SK-N-SH (cell line): ENCODE data around the gene DNAJB9. TPM values are rescaled to one million over a fixed set of nuclear protein-coding genes. Genes with fewer than 3 reads are reported as not detected.

ENCODE experiments used
- CTCF ChIA-PET: fragments of 300-600, 350-600 bp; formaldehyde crosslinking; extraction: SDS; loops from one replicate; lab custom pipeline; 2021; lab: Yijun Ruan, JAX
- POLR2A ChIA-PET: fragments of 350-600 bp; sonication (Branson Sonifier 250); formaldehyde crosslinking; extraction: SDS; loops from one replicate; lab custom pipeline; 2020; ENCODE audit warnings: antibody characterized with exemption, inconsistent platforms; lab: Yijun Ruan, JAX
- DNase-seq: peaks from one replicate; pipeline ENCODE4 v3.0.0; 2012
- H2AFZ ChIP-seq: fragments of 200-600 bp; sonication (generic); 2 replicates; pipeline ENCODE4 v1.8.1; 2016; ENCODE audit warnings: antibody characterized with exemption, mild to moderate bottlenecking, low read depth
- H3F3A ChIP-seq: fragments of 200-600 bp; sonication (generic); replicated peaks from 2 replicates; pipeline ENCODE3; 2016; ENCODE audit warnings: antibody characterized with exemption, mild to moderate bottlenecking; ENCODE audit not compliant: insufficient read depth
- H3K27ac ChIP-seq, 2 experiments: fragments of 200-500 bp in 1 of 2; fragments of 200-600 bp in 1 of 2; sonication (Bioruptor generic) in 1 of 2; sonication (generic), shearing (Covaris generic) in 1 of 2; 2 replicates each; pipeline versions ENCODE4 v1.5.1 to v1.6.1; 2014 to 2016; ENCODE audit warnings: low read depth in 2 of 2, inconsistent platforms in 1 of 2, low read length in 1 of 2, mild to moderate bottlenecking in 1 of 2, mixed read lengths in 1 of 2
- H3K27me3 ChIP-seq: fragments of 200-600 bp; sonication (generic), shearing (Covaris generic); 2 replicates; pipeline ENCODE4 v1.6.1; 2016; ENCODE audit warnings: mixed run types; ENCODE audit not compliant: insufficient read depth
- H3K36me3 ChIP-seq, 2 experiments: fragments of 200-500 bp in 1 of 2; fragments of 200-600 bp in 1 of 2; sonication (Bioruptor generic) in 1 of 2; sonication (generic) in 1 of 2; replicated peaks in 1 of 2; 2 replicates each; pipeline versions ENCODE3 to v1.5.1; 2014 to 2016; ENCODE audit warnings: low read length in 1 of 2, mild to moderate bottlenecking in 1 of 2; ENCODE audit not compliant: insufficient read depth in 2 of 2, control insufficient read depth in 1 of 2
- H3K4me1 ChIP-seq, 2 experiments: fragments of 200-500 bp in 1 of 2; fragments of 200-600 bp in 1 of 2; sonication (Bioruptor generic) in 1 of 2; sonication (generic), shearing (Covaris generic) in 1 of 2; 2 replicates each; pipeline versions ENCODE4 v1.5.1 to v1.6.1; 2014 to 2016; ENCODE audit warnings: low read depth in 1 of 2, low read length in 1 of 2, mixed run types in 1 of 2; ENCODE audit not compliant: insufficient read depth in 2 of 2, control insufficient read depth in 1 of 2
- H3K4me2 ChIP-seq: fragments of 200-600 bp; sonication (generic), shearing (Covaris generic); 2 replicates; pipeline ENCODE4 v1.6.1; 2017; ENCODE audit warnings: mixed run types
- H3K4me3 ChIP-seq, 2 experiments: fragments of 200-500 bp in 1 of 2; fragments of 200-600 bp in 1 of 2; sonication (Bioruptor generic) in 1 of 2; sonication (generic), shearing (Covaris generic) in 1 of 2; 2 replicates each; pipeline versions ENCODE4 v1.5.1 to v1.8.1; 2014 to 2016; ENCODE audit warnings: low read depth in 2 of 2, inconsistent platforms in 1 of 2, low read length in 1 of 2, mild to moderate bottlenecking in 1 of 2, mixed read lengths in 1 of 2, moderate library complexity in 1 of 2
- H3K79me2 ChIP-seq: fragments of 200-600 bp; sonication (generic); 2 replicates; pipeline ENCODE4 v1.8.1; 2017; ENCODE audit warnings: mild to moderate bottlenecking; ENCODE audit not compliant: insufficient read depth
- H3K9ac ChIP-seq: fragments of 200-600 bp; sonication (generic); 2 replicates; pipeline ENCODE4 v1.6.1; 2017; ENCODE audit warnings: mixed run types
- H3K9me2 ChIP-seq: fragments of 200-600 bp; sonication (generic); 2 replicates; pipeline ENCODE4 v1.6.1; 2017; ENCODE audit warnings: mixed run types
- H3K9me3 ChIP-seq: fragments of 200-600 bp; sonication (generic); 2 replicates; pipeline ENCODE4 v1.6.1; 2017; ENCODE audit warnings: mixed run types, mild to moderate bottlenecking, moderate library complexity
- H4K20me1 ChIP-seq: fragments of 200-600 bp; sonication (generic); 2 replicates; pipeline ENCODE4 v1.6.1; 2017; ENCODE audit warnings: mild to moderate bottlenecking, mixed run types; ENCODE audit not compliant: insufficient read depth
- CTCF ChIP-seq: fragments of 200-600 bp; sonication (generic); IDR thresholded peaks from 2 replicates; pipeline ENCODE4 v1.6.1; 2017; ENCODE audit warnings: antibody characterized with exemption, mild to moderate bottlenecking, moderate library complexity
- EP300 ChIP-seq, 2 experiments: IDR thresholded peaks; 2 replicates each; pipeline versions ENCODE4 v1.4.0 to v1.6.1; 2012; ENCODE audit warnings: borderline replicate concordance in 1 of 2, low read depth in 1 of 2, low read length in 1 of 2
- FOXM1 ChIP-seq: IDR thresholded peaks from 2 replicates; pipeline ENCODE4 v1.4.0; 2012; ENCODE audit warnings: low read depth, mild to moderate bottlenecking
- GABPA ChIP-seq: IDR thresholded peaks from 2 replicates; pipeline ENCODE4 v1.4.0; 2012; ENCODE audit warnings: low read depth, mild to moderate bottlenecking
- MEF2A ChIP-seq: IDR thresholded peaks from 2 replicates; pipeline ENCODE4 v1.4.0; 2012; ENCODE audit warnings: low read depth, borderline replicate concordance
- NFIC ChIP-seq: IDR thresholded peaks from 2 replicates; pipeline ENCODE4 v1.4.0; 2012; ENCODE audit warnings: borderline replicate concordance
- PBX3 ChIP-seq: IDR thresholded peaks from 2 replicates; pipeline ENCODE4; 2012
- POLR2AphosphoS5 ChIP-seq: IDR thresholded peaks from 2 replicates; pipeline ENCODE4 v1.6.1; 2012; ENCODE audit warnings: low read depth, low read length
- RAD21 ChIP-seq: IDR thresholded peaks from 2 replicates; pipeline ENCODE4 v1.6.1; 2012; ENCODE audit warnings: mild to moderate bottlenecking, low read length
- REST ChIP-seq: IDR thresholded peaks from 2 replicates; pipeline ENCODE4 v1.6.1; 2012; ENCODE audit warnings: mild to moderate bottlenecking, low read depth, low read length, moderate library complexity
- RFX5 ChIP-seq: IDR thresholded peaks from 2 replicates; pipeline ENCODE4 v1.6.1; 2012; ENCODE audit warnings: mild to moderate bottlenecking, improper control_type of control experiment, low read length
- RXRA ChIP-seq: IDR thresholded peaks from 2 replicates; pipeline ENCODE4 v1.4.0; 2012; ENCODE audit warnings: low read depth, mild to moderate bottlenecking, borderline replicate concordance
- SIN3A ChIP-seq: IDR thresholded peaks from 2 replicates; pipeline ENCODE4 v1.6.1; 2012; ENCODE audit warnings: low read depth, mild to moderate bottlenecking, low read length, moderate library complexity, borderline replicate concordance
- TAF1 ChIP-seq: IDR thresholded peaks from 2 replicates; pipeline ENCODE4 v1.6.1; 2012; ENCODE audit warnings: low read depth, mild to moderate bottlenecking, low read length, moderate library complexity, borderline replicate concordance
- TCF12 ChIP-seq: IDR thresholded peaks from 2 replicates; pipeline ENCODE4 v1.4.0; 2012
- USF2 ChIP-seq: fragments of 150-350 bp; IDR thresholded peaks from 2 replicates; pipeline ENCODE4 v1.6.1; 2017; ENCODE audit warnings: antibody characterized with exemption, low read length, low read depth, borderline replicate concordance
- YY1 ChIP-seq: IDR thresholded peaks from 2 replicates; pipeline ENCODE4 v1.4.0; 2012; ENCODE audit warnings: low read depth, mild to moderate bottlenecking
- ZBTB33 ChIP-seq: IDR thresholded peaks from 2 replicates; pipeline ENCODE4 v1.4.0; 2012; ENCODE audit warnings: low read depth, borderline replicate concordance
- polyA plus RNA-seq, 3 experiments: library from polyadenylated mRNA; depleted of rRNA; stranded (reverse); fragments of >200 nt; gene quantifications; 2 replicates each; pipeline ENCODE4 v1.2.3, GENCODE V29; 2012

Gene DNAJB9
- polyA plus RNA-seq, 1 of the 3 experiments (the other 2 are of a cell fraction) = 6.6 TPM

GRCh38 chr7:108589199-108589598 is 19.5 kb downstream of the DNAJB9 start:
- DNase-seq = no peak
- no peak overlapping the region for H3K9ac ChIP-seq
- H3K9me2 ChIP-seq = no peaks in the 10 kb centered on the region
- H3F3A ChIP-seq = no peaks in the 10 kb centered on the region
- H3K79me2 ChIP-seq = no peaks in the 10 kb centered on the region
- H3K4me1 ChIP-seq = peaks cover 0 to 6% of the 10 kb centered on the region in 2 experiments; a peak in 2 of 4 replicates
- CTCF ChIA-PET = no interaction called here
- H3K9me3 ChIP-seq = no peaks in the 10 kb centered on the region
- no peaks in the 10 kb centered on the region for H4K20me1 ChIP-seq
- no peak overlapping the region for H2AFZ ChIP-seq
- TF ChIP-seq RXRA (no peak), TAF1 (no peak), RFX5 (no peak), SIN3A (no peak), RAD21 (no peak), TCF12 (no peak), YY1 (no peak), PBX3 (no peak), MEF2A (no peak), EP300 (IDR thresholded peaks at IDR 0.05; ENCODE audit: borderline replicate concordance in 1 of 2, low read depth in 1 of 2, low read length in 1 of 2) (no peak), CTCF (no peak), NFIC (no peak), ZBTB33 (no peak), GABPA (no peak), USF2 (no peak), POLR2AphosphoS5 (no peak), REST (no peak), FOXM1 (no peak)
- TF ChIP-seq, all 33 proteins: peak for 0
- Histone ChIP-seq H3K27me3 (no peaks in the 10 kb centered on the region), H3K27ac (no peak overlapping the region), H3K4me2 (no peak overlapping the region), H3K36me3 (no peaks in the 10 kb centered on the region), H3K4me3 (no peak overlapping the region)
- POLR2A ChIA-PET = no interaction called here
